ENCODE data around the gene GRAP2. TPM values are rescaled to one million over a fixed set of nuclear protein-coding genes. Genes with fewer than 3 reads are reported as not detected.

GRAP2 gene
- total and polyA plus RNA-seq, 2 experiments from 2014 or later: 0.42 TPM; not detected in 1

- Mint-ChIP-seq H3K36me3 (ENCODE audit: low read depth) (no peaks in the 10 kb centered on the region; the same call in 2 of the 3 replicates), H3K27ac (0 out of 2 replicates have a peak overlapping the region, but pooled peaks have one; percentile 42), H3K9me3 (peaks cover 3% of the 10 kb centered on the region; the same call in 1 of the 3 replicates), H3K4me3 (no peak overlapping the region), H3K4me1 (peaks cover 44% of the 10 kb centered on the region), H3K27me3 (ENCODE audit: insufficient read depth, low read depth, poor library complexity) (peaks cover 17% of the 10 kb centered on the region)
- Histone ChIP-seq H3F3A (replicated peaks; ENCODE audit: low read depth) (no peaks in the 10 kb centered on the region), H4K20me1 (replicated peaks; ENCODE audit: insufficient read depth) (no peaks in the 10 kb centered on the region), H3K27me3 (ENCODE audit: insufficient read depth) (no peaks in the 10 kb centered on the region), H3K9me2 (ENCODE audit: insufficient read depth) (peaks cover 1% of the 10 kb centered on the region; the same call in 1 of the 2 replicates), H3K79me2 (replicated peaks; ENCODE audit: insufficient read depth) (no peaks in the 10 kb centered on the region), H2AFZ (peak overlapping the region; percentile 76), H3K4me1 (ENCODE audit: insufficient read depth) (peaks cover 4% of the 10 kb centered on the region; the same call in 1 of the 2 replicates), H3K27ac (ENCODE audit: low read depth) (no peak overlapping the region), H3K4me3 (no peak overlapping the region), H3K4me2 (no peak overlapping the region), H3K36me3 (ENCODE audit: insufficient read depth) (no peaks in the 10 kb centered on the region)
- TF ChIP-seq CTCF (conservative IDR thresholded peaks at IDR 0.05; ENCODE audit: low read depth in 2 of 2): no peak
- TF ChIP-seq ZNF462 (CRISPR knock-in tag; IDR thresholded peaks at IDR 0.05): no peak
- no peak for TF ChIP-seq STAT1 (IDR thresholded peaks at IDR 0.05; ENCODE audit: unreplicated experiment)
- TF ChIP-seq CREB1 (CRISPR knock-in tag; IDR thresholded peaks at IDR 0.05; ENCODE audit: low read depth): no peak
- no peak for TF ChIP-seq JUNB (IDR thresholded peaks at IDR 0.05; ENCODE audit: unreplicated experiment)
- TF ChIP-seq EZH2phosphoT487 (IDR thresholded peaks at IDR 0.05; ENCODE audit: unreplicated experiment): no peak
- no peak for TF ChIP-seq EZH2 (IDR thresholded peaks at IDR 0.05; ENCODE audit: low read depth, unreplicated experiment)
- TF ChIP-seq POLR2AphosphoS5 (IDR thresholded peaks at IDR 0.05; ENCODE audit: low read depth): no peak
- TF ChIP-seq ZNF331 (CRISPR knock-in tag; IDR thresholded peaks at IDR 0.05; ENCODE audit: low read depth): no peak
- TF ChIP-seq NANOG (IDR thresholded peaks at IDR 0.05; ENCODE audit: borderline replicate concordance): no peak
- TF ChIP-seq ZNF114 (CRISPR knock-in tag; IDR thresholded peaks at IDR 0.05): no peak
- no peak for TF ChIP-seq REST (IDR thresholded peaks at IDR 0.05; ENCODE audit: unreplicated experiment)
- TF ChIP-seq ETS1 (IDR thresholded peaks at IDR 0.05): no peak
- ATAC-seq (no peak), DNase-seq (ENCODE audit: low spot score) (no peak)
These were observed 54.8 kb downstream of the GRAP2 start for GRCh38 chr22:39955675-39956074.
